GM12878 (cell line): ENCODE data around the gene RPLP1. TPM values are rescaled to one million over a fixed set of nuclear protein-coding genes. Genes with fewer than 3 reads are reported as not detected.

Experiments
- BCL11A ChIP-seq: IDR thresholded peaks from 2 replicates; pipeline ENCODE4 v1.6.1; 2011; ENCODE audit warnings: low read depth, low read length
- BCL3 ChIP-seq: IDR thresholded peaks from 2 replicates; pipeline ENCODE4 v1.6.1; 2011; ENCODE audit warnings: borderline replicate concordance, low read depth, mild to moderate bottlenecking, moderate library complexity, low read length; ENCODE audit not compliant: insufficient read depth, poor library complexity, severe bottlenecking
- CEBPZ ChIP-seq: fragments of 150-350 bp; IDR thresholded peaks from 2 replicates; pipeline ENCODE4 v1.6.1; 2016; ENCODE audit warnings: low read depth, low read length
- KLF5 ChIP-seq: fragments of 450-650 bp; IDR thresholded peaks from 2 replicates; pipeline ENCODE4 v1.6.1; 2014; ENCODE audit warnings: mild to moderate bottlenecking; ENCODE audit not compliant: partially characterized antibody
- NBN ChIP-seq: fragments of 450-650 bp; IDR thresholded peaks from 2 replicates; pipeline ENCODE4 v1.6.1; 2016
- NFYA ChIP-seq: IDR thresholded peaks from 2 replicates; pipeline ENCODE4 v1.6.1; 2011; ENCODE audit warnings: low read depth, mild to moderate bottlenecking, low read length, improper control_type of control experiment, borderline replicate concordance
- NR2C1 ChIP-seq: fragments of 450-650 bp; IDR thresholded peaks from 2 replicates; pipeline ENCODE4 v1.6.1; 2017; ENCODE audit warnings: antibody characterized with exemption, mild to moderate bottlenecking, moderate library complexity
- PRDM15 ChIP-seq: fragments of 450-650 bp; formaldehyde crosslinking; IDR thresholded peaks from 2 replicates; pipeline ENCODE4 v1.4.0; 2020; ENCODE audit warnings: mild to moderate bottlenecking, moderate library complexity
- SIX5 ChIP-seq: IDR thresholded peaks from 2 replicates; pipeline ENCODE4 v1.6.1; 2011; ENCODE audit warnings: mild to moderate bottlenecking, low read depth, low read length, moderate library complexity; ENCODE audit not compliant: severe bottlenecking
- SPI1 ChIP-seq: IDR thresholded peaks from 2 replicates; pipeline ENCODE4 v1.6.1; 2011; ENCODE audit warnings: low read depth, mild to moderate bottlenecking, low read length, moderate library complexity, borderline replicate concordance; ENCODE audit not compliant: insufficient read depth
- TCF3 ChIP-seq: IDR thresholded peaks from 2 replicates; pipeline ENCODE4 v1.6.1; 2012; ENCODE audit warnings: low read depth, mild to moderate bottlenecking, low read length, borderline replicate concordance; ENCODE audit not compliant: insufficient read depth
- ZNF274 ChIP-seq: IDR thresholded peaks from one replicate; pipeline ENCODE4 v1.8.0; 2011; ENCODE audit not compliant: insufficient read length, insufficient read depth
- polyA plus RNA-seq, 11 experiments: library from polyadenylated mRNA; depleted of rRNA in 4 of 11; unstranded in 6 of 11; stranded (reverse) in 5 of 11; fragments of >200 nt; fragmentation: Nextera tagmentation in 4 of 11; fragmentation: Illumina TruSeq in 1 of 11; extraction: Ambion mirVana in 4 of 11; extraction: Trizol in 1 of 11; gene quantifications; 1 replicate in 1 of 11; 2 replicates in 10 of 11; pipeline versions ENCODE4 v1.2.1 to v1.2.3, GENCODE V29; 2011 to 2016; ENCODE audit warnings: inconsistent platforms in 2 of 11, missing spikeins in 2 of 11, low read depth in 1 of 11
- total RNA-seq, 4 experiments: library from RNA; depleted of rRNA in 3 of 4; stranded (reverse); fragments of >200 nt in 3 of 4; fragmentation: Illumina TruSeq in 1 of 4; extraction: Trizol in 1 of 4; gene quantifications; 2 replicates each; pipeline versions ENCODE4 v1.2.1 to v1.2.3, GENCODE V29; 2013 to 2021
- TF ChIP-seq, protein P1 (sequence below): IDR thresholded peaks from 2 replicates; pipeline ENCODE4 v1.6.1; 2011; ENCODE audit warnings: low read depth, mild to moderate bottlenecking, low read length, moderate library complexity, borderline replicate concordance; ENCODE audit errors: extremely low read depth
- TF ChIP-seq, protein P2 (sequence below): fragments of 450-650 bp; IDR thresholded peaks from 2 replicates; pipeline ENCODE4 v1.6.1; 2017; ENCODE audit warnings: mild to moderate bottlenecking, low read depth, inconsistent platforms; ENCODE audit not compliant: poor library complexity, severe bottlenecking

Gene RPLP1
- total and polyA plus RNA-seq, 10 of the 15 experiments (the other 5 are each of a cell fraction or from before 2014, with no cell fraction given), result 217 to 3,098 (median 1,664) TPM

DNA sequence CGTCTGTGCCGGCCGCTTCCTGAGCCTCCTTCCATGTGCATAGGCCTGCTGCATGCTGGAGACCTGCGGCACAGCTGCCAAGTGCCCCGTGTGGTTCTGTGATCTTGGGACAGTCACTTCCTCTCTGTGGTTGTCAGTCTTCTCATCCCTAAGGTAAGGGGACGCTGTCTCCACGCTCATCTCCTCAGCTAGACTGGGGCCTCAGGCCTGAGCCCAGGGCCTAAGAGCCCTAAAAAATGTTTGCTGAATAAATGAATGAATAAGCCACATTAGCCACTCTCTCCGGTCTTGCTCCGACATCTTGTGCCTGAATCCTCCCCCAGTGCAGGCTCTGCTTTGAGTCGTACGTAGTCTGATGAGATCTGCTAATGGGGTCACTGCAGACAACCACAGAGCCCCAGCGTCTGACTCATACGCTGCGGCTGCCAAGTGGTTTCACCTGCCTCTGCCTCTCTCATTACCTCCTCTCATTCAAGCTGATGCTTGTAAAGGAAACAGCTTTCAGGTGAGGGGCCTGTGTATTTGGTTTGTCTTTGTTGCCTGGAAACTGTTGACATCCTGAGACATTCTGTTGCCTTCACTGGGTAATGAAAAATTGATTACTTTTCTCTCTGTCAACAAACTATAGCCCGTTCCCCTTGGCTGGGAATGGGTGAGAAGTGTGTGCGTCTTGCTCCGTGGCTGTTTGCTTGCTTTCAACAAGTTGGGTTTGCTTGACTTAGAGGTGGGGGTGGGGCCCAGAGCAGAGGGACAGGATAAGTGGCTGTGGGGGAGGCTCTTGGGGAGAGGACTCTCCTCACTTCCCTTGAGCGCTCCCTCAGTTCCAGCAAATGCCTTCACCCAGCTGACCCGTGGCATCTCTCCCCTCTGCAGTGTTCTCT, 15.9 kb downstream of the RPLP1 start (continued):
- TF ChIP-seq PRDM15 (CRISPR knock-in tag) (no peak), ZNF274 (no peak), NFYA (no peak), BCL3 (no peak), SPI1 (peak; percentile 82), BCL11A (peak; percentile 56; the same call in 1 of the 2 replicates), CEBPZ (no peak), KLF5 (no peak), TCF3 (no peak), NR2C1 (no peak), SIX5 (no peak), NBN (peak; percentile 47; the same call in 1 of the 2 replicates)
- TF ChIP-seq, protein P1, sequence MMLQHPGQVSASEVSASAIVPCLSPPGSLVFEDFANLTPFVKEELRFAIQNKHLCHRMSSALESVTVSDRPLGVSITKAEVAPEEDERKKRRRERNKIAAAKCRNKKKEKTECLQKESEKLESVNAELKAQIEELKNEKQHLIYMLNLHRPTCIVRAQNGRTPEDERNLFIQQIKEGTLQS, result no peak
- TF ChIP-seq, protein P2, sequence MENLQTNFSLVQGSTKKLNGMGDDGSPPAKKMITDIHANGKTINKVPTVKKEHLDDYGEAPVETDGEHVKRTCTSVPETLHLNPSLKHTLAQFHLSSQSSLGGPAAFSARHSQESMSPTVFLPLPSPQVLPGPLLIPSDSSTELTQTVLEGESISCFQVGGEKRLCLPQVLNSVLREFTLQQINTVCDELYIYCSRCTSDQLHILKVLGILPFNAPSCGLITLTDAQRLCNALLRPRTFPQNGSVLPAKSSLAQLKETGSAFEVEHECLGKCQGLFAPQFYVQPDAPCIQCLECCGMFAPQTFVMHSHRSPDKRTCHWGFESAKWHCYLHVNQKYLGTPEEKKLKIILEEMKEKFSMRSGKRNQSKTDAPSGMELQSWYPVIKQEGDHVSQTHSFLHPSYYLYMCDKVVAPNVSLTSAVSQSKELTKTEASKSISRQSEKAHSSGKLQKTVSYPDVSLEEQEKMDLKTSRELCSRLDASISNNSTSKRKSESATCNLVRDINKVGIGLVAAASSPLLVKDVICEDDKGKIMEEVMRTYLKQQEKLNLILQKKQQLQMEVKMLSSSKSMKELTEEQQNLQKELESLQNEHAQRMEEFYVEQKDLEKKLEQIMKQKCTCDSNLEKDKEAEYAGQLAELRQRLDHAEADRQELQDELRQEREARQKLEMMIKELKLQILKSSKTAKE, result peak; percentile 90
